GM12874 (cell line): Measurements from ENCODE around the gene MRPL38.

Experiments
- CTCF ChIP-seq: IDR thresholded peaks from 2 replicates; pipeline ENCODE4 v1.5.1; 2011; ENCODE audit warnings: low read depth, mild to moderate bottlenecking, control low read depth, low read length, moderate library complexity; ENCODE audit not compliant: insufficient read depth

Gene MRPL38

GRCh38 chr17:75894049-75894733, 10.5 kb downstream of the MRPL38 start:
- no peak for TF ChIP-seq CTCF

- TF ChIP-seq CTCF = no peak
Observed at GRCh38 chr17:75893305-75894048, 11.2 kb downstream of the MRPL38 start.

GRCh38 chr17:75892556-75893224, 12.0 kb downstream of the MRPL38 start:
- TF ChIP-seq CTCF = no peak

- TF ChIP-seq CTCF = no peak
Observed at GRCh38 chr17:75891605-75892555, 12.8 kb downstream of the MRPL38 start.

GRCh38 chr17:75891022-75891604, 13.6 kb downstream of the MRPL38 start:
- no peak for TF ChIP-seq CTCF

GRCh38 chr17:75889454-75889853, 15.2 kb downstream of the MRPL38 start:
- TF ChIP-seq CTCF = no peak

- TF ChIP-seq CTCF = no peak
Observed at GRCh38 chr17:75888484-75888883, 16.2 kb downstream of the MRPL38 start.
